Measurements from ENCODE around the gene PAFAH1B2.

Gene PAFAH1B2

GRCh38 chr11:117183724-117184349, 39.8 kb downstream of the PAFAH1B2 start:
- no peak for TF ChIP-seq CTCF (IDR thresholded peaks at IDR 0.05; ENCODE audit: low read depth, low read length, missing control alignments)
- no peak overlapping the region for H3K4me3 ChIP-seq (replicated peaks; ENCODE audit: low read depth, low read length)
- no peak for DNase-seq (ENCODE audit: extremely low read depth, low read depth)

GRCh38 chr11:117185736-117186430, 41.8 kb downstream of the PAFAH1B2 start:
- TF ChIP-seq CTCF (IDR thresholded peaks at IDR 0.05; ENCODE audit: low read depth, low read length, missing control alignments), result no peak
- no peak overlapping the region for H3K4me3 ChIP-seq (replicated peaks; ENCODE audit: low read depth, low read length)
- DNase-seq (ENCODE audit: extremely low read depth, low read depth), result no peak

GRCh38 chr11:117186431-117186761, 42.3 kb downstream of the PAFAH1B2 start:
- no peak for DNase-seq (ENCODE audit: extremely low read depth, low read depth)
- TF ChIP-seq CTCF (IDR thresholded peaks at IDR 0.05; ENCODE audit: low read depth, low read length, missing control alignments), result no peak
- no peak overlapping the region for H3K4me3 ChIP-seq (replicated peaks; ENCODE audit: low read depth, low read length)

GRCh38 chr11:117187007-117187406, 42.9 kb downstream of the PAFAH1B2 start:
- no peak for TF ChIP-seq CTCF (IDR thresholded peaks at IDR 0.05; ENCODE audit: low read depth, low read length, missing control alignments)
- DNase-seq (ENCODE audit: extremely low read depth, low read depth), result no peak

GRCh38 chr11:117187428-117187798, 43.3 kb downstream of the PAFAH1B2 start:
- H3K4me3 ChIP-seq (replicated peaks; ENCODE audit: low read depth, low read length), result no peak overlapping the region
- no peak for TF ChIP-seq CTCF (IDR thresholded peaks at IDR 0.05; ENCODE audit: low read depth, low read length, missing control alignments)
- DNase-seq (ENCODE audit: extremely low read depth, low read depth), result no peak

More at GRCh38 chr11:117187007-117187406, 42.9 kb downstream of the PAFAH1B2 start:
- no peak overlapping the region for H3K4me3 ChIP-seq (replicated peaks; ENCODE audit: low read depth, low read length)

- TF ChIP-seq CTCF (IDR thresholded peaks at IDR 0.05; ENCODE audit: low read depth, low read length, missing control alignments), result no peak
- no peak overlapping the region for H3K4me3 ChIP-seq (replicated peaks; ENCODE audit: low read depth, low read length)
- no peak for DNase-seq (ENCODE audit: extremely low read depth, low read depth)
These were observed 43.9 kb downstream of the PAFAH1B2 start for GRCh38 chr11:117187799-117188481.
